Dermis lymphatic vessel endothelial cell (primary cell): ENCODE results near the gene SNRPN. TPM values are rescaled to one million over a fixed set of nuclear protein-coding genes. Genes with fewer than 3 reads are reported as not detected.

Source experiments
- total RNA-seq: library from RNA; depleted of rRNA; stranded (reverse); fragments of >200 nt; gene quantifications from 2 replicates; pipeline ENCODE4 v1.2.1, GENCODE V29; 2014

Gene SNRPN
- total RNA-seq = 83.8 and 93.2 TPM in 2 replicates

DNA sequence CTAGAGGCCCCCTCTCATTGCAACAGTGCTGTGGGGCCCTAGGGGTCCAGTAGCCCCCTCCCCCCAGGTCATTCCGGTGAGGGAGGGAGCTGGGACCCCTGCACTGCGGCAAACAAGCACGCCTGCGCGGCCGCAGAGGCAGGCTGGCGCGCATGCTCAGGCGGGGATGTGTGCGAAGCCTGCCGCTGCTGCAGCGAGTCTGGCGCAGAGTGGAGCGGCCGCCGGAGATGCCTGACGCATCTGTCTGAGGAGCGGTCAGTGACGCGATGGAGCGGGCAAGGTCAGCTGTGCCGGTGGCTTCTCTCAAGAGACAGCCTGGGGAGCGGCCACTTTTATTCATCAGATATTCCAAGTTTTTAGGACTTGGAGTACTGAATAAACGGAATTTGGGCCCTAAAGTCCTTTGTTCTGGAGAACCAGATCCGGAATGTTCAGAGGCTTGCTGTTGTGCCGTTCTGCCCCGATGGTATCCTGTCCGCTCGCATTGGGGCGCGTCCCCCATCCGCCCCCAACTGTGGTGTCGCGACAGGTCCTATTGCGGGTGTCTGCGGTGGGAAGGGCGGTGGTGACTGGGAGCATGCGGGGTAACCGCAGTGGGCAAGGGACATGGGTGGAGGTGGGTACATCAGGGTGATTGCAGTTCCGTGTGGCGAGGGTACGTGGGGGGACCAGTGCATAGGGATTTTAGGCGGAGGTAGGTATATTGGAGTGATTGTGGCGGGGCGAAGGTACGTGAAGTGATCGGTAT is at the start of gene SNRPN, which contains the start of gene SNURF:
Gene SNRPN (plus strand): TSS at position 205 of the 748 bp plus-strand sequence. CDS start 19,467 bp downstream, outside the sequence.
Gene SNURF (plus strand): TSS at position 205 of the 748 bp plus-strand sequence. CDS start 62 bp downstream, at position 267.

Other genes starting within 250 kb of the SNRPN start
- gene SNURF, start within 50 bp of the SNRPN start, total RNA-seq = 33.3 and 37.6 TPM in 2 replicates